ENCODE data around the gene WHRN.

The WHRN gene

DNA sequence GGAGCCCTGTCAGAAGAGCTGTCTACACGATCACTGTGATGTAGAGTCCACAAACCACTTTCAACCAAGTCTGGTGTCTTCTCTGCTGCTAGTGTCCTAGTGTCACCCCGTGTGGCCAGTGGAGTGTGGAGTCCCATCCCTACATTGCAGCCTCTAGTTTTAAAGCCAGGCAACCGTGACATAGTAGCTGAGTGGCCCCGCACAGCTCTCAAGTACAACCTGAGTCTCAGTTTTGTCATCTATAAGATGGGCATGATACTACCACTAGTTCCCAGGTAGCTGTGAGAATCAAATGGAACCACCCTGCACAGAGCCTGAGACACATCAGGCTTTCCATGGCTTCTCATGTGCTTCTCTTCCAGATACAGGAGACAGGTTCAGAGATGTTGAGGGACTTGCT, 74.3 kb downstream of the WHRN start:
- H3K4me1 ChIP-seq, result no peaks in the 10 kb centered on the region
- no peak for DNase-seq
- peaks cover 19% of the 10 kb centered on the region for H3K27me3 ChIP-seq
- no peaks in the 10 kb centered on the region for H3K36me3 ChIP-seq
- H3K9me3 ChIP-seq, result no peaks in the 10 kb centered on the region
- H3K4me3 ChIP-seq (ENCODE audit: low read depth, low read length), result no peak overlapping the region
- TF ChIP-seq, protein P1, sequence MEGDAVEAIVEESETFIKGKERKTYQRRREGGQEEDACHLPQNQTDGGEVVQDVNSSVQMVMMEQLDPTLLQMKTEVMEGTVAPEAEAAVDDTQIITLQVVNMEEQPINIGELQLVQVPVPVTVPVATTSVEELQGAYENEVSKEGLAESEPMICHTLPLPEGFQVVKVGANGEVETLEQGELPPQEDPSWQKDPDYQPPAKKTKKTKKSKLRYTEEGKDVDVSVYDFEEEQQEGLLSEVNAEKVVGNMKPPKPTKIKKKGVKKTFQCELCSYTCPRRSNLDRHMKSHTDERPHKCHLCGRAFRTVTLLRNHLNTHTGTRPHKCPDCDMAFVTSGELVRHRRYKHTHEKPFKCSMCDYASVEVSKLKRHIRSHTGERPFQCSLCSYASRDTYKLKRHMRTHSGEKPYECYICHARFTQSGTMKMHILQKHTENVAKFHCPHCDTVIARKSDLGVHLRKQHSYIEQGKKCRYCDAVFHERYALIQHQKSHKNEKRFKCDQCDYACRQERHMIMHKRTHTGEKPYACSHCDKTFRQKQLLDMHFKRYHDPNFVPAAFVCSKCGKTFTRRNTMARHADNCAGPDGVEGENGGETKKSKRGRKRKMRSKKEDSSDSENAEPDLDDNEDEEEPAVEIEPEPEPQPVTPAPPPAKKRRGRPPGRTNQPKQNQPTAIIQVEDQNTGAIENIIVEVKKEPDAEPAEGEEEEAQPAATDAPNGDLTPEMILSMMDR (IDR thresholded peaks at IDR 0.05; ENCODE audit: low read depth, low read length), result no peak

DNA sequence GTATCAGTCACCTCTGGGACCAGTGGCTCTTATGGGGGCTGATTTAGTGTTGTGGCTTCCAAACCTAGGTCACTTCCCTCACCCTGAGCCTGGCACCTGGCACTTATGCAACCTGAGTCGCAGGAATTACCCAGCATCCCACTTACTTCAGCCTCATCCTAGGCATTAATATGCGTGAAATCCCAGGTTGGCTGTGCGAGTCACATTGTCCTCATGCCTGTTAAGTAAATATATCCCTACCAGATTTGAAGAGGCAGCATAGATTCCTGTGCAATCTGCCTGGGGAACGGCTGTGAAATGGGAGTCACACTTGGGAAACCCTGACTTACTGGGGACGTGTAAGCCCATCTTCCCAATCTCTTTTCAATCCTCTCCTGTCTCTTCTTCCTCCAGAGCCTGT, 74.8 kb downstream of the WHRN start:
- DNase-seq, result no peak
- TF ChIP-seq, protein P1 (IDR thresholded peaks at IDR 0.05; ENCODE audit: low read depth, low read length), result no peak
- no peak overlapping the region for H3K4me3 ChIP-seq (ENCODE audit: low read depth, low read length)
- no peaks in the 10 kb centered on the region for H3K4me1 ChIP-seq
- H3K27me3 ChIP-seq, result peaks cover 16% of the 10 kb centered on the region
- H3K9me3 ChIP-seq, result no peaks in the 10 kb centered on the region
- H3K36me3 ChIP-seq, result no peaks in the 10 kb centered on the region

DNA sequence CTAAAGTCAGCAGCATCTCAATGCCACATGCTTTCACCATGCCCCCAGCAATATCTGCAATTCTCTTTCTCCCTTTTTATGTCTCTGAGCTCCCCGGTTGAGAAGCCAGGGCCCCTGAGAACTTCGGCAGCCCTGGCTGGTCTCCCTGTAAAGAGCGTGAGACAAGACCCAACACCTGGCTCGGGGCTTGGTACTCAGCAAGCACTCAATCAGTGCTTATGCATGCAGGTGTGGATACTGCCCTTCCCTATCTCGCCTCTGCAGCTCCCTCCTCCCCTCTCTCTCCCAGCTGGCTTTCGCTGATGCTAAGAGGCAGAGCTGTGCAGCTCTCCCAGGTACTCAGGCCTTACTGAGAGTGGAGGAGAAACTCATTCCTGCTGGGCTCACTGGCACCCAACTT, 75.8 kb downstream of the WHRN start:
- no peaks in the 10 kb centered on the region for H3K36me3 ChIP-seq
- no peak overlapping the region for H3K4me3 ChIP-seq (ENCODE audit: low read depth, low read length)
- no peaks in the 10 kb centered on the region for H3K9me3 ChIP-seq
- peaks cover 14% of the 10 kb centered on the region; the same call in 1 of the 2 replicates for H3K27me3 ChIP-seq
- TF ChIP-seq, protein P1 (IDR thresholded peaks at IDR 0.05; ENCODE audit: low read depth, low read length), result no peak
- no peaks in the 10 kb centered on the region for H3K4me1 ChIP-seq
- no peak for DNase-seq

DNA sequence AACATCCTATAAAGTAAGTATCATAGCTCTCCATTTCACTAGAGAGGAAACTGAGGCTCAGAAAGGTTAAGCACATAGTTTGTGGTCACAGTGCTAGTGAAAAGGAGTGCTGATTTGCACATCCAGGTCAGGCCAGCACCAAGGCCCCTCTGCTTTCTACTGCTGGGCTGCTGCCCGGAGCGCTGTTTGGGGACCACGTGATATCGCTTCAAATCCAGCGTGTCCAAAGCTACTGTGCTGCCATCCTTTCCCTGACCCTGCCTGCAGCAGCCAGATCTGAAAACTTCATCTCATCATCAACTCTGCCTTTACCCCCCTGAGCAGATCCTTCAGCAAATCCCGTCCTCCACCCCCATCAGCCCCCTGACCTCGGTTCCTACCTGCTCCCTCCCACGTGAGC, 76.8 kb downstream of the WHRN start:
- TF ChIP-seq, protein P1 (IDR thresholded peaks at IDR 0.05; ENCODE audit: low read depth, low read length), result no peak
- no peaks in the 10 kb centered on the region for H3K9me3 ChIP-seq
- H3K27me3 ChIP-seq, result peaks cover 14% of the 10 kb centered on the region
- H3K4me1 ChIP-seq, result no peaks in the 10 kb centered on the region
- H3K36me3 ChIP-seq, result no peaks in the 10 kb centered on the region
- DNase-seq, result no peak
- no peak overlapping the region for H3K4me3 ChIP-seq (ENCODE audit: low read depth, low read length)

DNA sequence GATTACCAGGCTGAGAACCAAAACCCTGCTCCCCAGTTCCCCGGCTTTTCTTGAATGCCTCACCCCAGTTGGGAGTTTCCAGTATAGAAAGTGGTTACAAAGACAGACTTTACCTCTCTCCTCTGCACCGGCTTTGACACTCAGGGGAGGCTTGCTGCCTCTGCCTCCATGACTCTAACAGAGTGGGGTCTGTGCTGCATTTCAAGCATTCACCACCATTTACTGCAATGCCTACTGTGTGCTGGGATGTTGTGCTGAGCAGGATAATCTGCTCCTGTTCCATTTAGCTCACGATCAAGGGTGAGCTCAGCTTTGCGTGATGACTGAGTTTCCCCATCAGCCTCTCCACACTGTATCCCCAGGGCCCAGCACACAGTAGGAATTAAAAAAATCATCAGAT, 77.6 kb downstream of the WHRN start:
- H3K27me3 ChIP-seq, result peaks cover 14% of the 10 kb centered on the region
- H3K36me3 ChIP-seq, result no peaks in the 10 kb centered on the region
- no peaks in the 10 kb centered on the region for H3K4me1 ChIP-seq
- TF ChIP-seq, protein P1 (IDR thresholded peaks at IDR 0.05; ENCODE audit: low read depth, low read length), result no peak
- DNase-seq, result no peak
- no peak overlapping the region for H3K4me3 ChIP-seq (ENCODE audit: low read depth, low read length)
- H3K9me3 ChIP-seq, result no peaks in the 10 kb centered on the region

DNA sequence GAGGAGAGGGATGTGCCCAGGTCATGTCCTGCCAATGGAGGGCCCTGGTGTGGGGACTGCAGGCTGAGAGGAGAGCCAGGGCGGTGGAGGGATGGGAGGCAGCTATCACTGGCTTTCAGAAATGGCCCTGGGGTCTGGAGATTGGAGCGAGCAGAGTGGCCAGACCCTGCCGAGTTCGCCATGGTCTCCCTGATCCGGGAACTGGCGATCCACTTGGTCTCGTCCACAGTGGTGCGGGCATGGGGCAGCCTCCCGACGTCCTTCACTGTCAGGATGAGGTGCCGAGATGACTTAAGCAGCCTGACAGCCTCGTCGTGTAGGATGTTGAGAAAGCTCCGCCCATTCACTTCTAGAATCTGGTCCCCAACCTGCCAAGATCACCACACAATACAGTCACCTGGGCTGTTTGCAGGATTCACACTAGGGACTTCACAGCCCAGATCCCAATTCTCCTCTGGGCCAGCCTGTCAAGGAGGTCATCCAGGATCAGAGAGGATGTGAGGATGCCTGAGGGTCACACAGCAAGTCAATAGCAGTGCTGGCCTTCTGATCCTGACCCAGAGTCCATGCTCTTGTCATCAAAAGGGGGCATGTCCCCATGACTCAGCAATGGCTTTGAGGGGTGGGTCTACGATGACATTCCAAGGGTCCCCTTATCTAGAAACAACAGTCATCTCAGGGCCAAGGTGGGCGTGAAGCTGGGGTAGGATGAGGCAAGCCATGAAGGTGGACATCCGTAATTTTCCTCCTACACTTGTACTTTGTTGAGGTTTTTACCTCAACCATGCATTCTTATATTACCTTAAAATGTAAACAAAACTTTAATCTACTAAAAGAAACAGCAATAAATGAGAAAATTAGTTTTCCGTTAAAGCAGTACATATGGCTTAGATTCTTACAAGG, 79.0 kb downstream of the WHRN start:
- no peaks in the 10 kb centered on the region for H3K36me3 ChIP-seq
- H3K9me3 ChIP-seq, result no peaks in the 10 kb centered on the region
- peaks cover 14% of the 10 kb centered on the region for H3K27me3 ChIP-seq
- no peak for DNase-seq
- H3K4me1 ChIP-seq, result no peaks in the 10 kb centered on the region
- TF ChIP-seq, protein P1 (IDR thresholded peaks at IDR 0.05; ENCODE audit: low read depth, low read length), result no peak
- no peak overlapping the region for H3K4me3 ChIP-seq (ENCODE audit: low read depth, low read length)
